ENCODE measurements around the gene ZNF232.
"Not testable (repeated sequence)": the region's sequence is repeated elsewhere in the genome, so short reads cannot be mapped to it uniquely, and the experiment has no call there.

ZNF232 gene

GRCh38 chr17:5129770-5130169, 18.1 kb upstream of the ZNF232 start:
- DNase-seq (ENCODE audit: low read depth) = not testable (repeated sequence)

GRCh38 chr17:5128905-5129535, 17.3 kb upstream of the ZNF232 start:
- DNase-seq (ENCODE audit: low read depth) = no peak

- DNase-seq (ENCODE audit: low read depth) = not testable (repeated sequence)
Observed at GRCh38 chr17:5128387-5128786, 16.7 kb upstream of the ZNF232 start.

GRCh38 chr17:5127910-5128309, 16.2 kb upstream of the ZNF232 start:
- DNase-seq (ENCODE audit: low read depth) = no peak

- DNase-seq (ENCODE audit: low read depth) = no peak
Observed at GRCh38 chr17:5126719-5127488, 15.2 kb upstream of the ZNF232 start.

GRCh38 chr17:5124896-5125295, 13.2 kb upstream of the ZNF232 start:
- DNase-seq (ENCODE audit: low read depth) = not testable (repeated sequence)

- not testable (repeated sequence) for DNase-seq (ENCODE audit: low read depth)
Observed at GRCh38 chr17:5124125-5124760, 12.6 kb upstream of the ZNF232 start.

GRCh38 chr17:5123343-5124124, 11.9 kb upstream of the ZNF232 start:
- no peak for DNase-seq (ENCODE audit: low read depth)

GRCh38 chr17:5122586-5123342, 11.1 kb upstream of the ZNF232 start:
- no peak for DNase-seq (ENCODE audit: low read depth)

GRCh38 chr17:5122056-5122455, 10.4 kb upstream of the ZNF232 start:
- DNase-seq (ENCODE audit: low read depth) = not testable (repeated sequence)

GRCh38 chr17:5121186-5121841, 9.6 kb upstream of the ZNF232 start:
- no peak for DNase-seq (ENCODE audit: low read depth)

- not testable (repeated sequence) for DNase-seq (ENCODE audit: low read depth)
Observed at GRCh38 chr17:5120436-5121185, 8.9 kb upstream of the ZNF232 start.

- no peak for DNase-seq (ENCODE audit: low read depth)
Observed at GRCh38 chr17:5120036-5120435, 8.4 kb upstream of the ZNF232 start.

GRCh38 chr17:5118219-5118618, 6.5 kb upstream of the ZNF232 start:
- DNase-seq (ENCODE audit: low read depth) = no peak

- no peak for DNase-seq (ENCODE audit: low read depth)
Observed at GRCh38 chr17:5115673-5116651, 4.3 kb upstream of the ZNF232 start, which contains the start of gene USP6. TSS of gene USP6 (plus strand) at chr17:5116032. CDS start at chr17:5130368, 14,336 bp downstream.

GRCh38 chr17:5110816-5111215, 862 bp downstream of the ZNF232 start:
- no peak for DNase-seq (ENCODE audit: low read depth)

GRCh38 chr17:5100832-5101231, 10.8 kb downstream of the ZNF232 start:
- no peak for DNase-seq (ENCODE audit: low read depth)

GRCh38 chr17:5099271-5099670, 12.4 kb downstream of the ZNF232 start:
- DNase-seq (ENCODE audit: low read depth) = no peak
